GF-D8 (cell line): ENCODE data around the gene HTT-AS.

ENCODE experiments used
- DNase-seq: peaks from one replicate; lab custom pipeline; 2025; lab: John Stamatoyannopoulos, UW

HTT-AS gene

GRCh38 chr4:3030566-3031356 is 43.6 kb downstream of the HTT-AS start:
- no peak for DNase-seq

- no peak for DNase-seq
These were observed 44.9 kb downstream of the HTT-AS start for GRCh38 chr4:3029464-3029863.

- DNase-seq, result no peak
These were observed 47.8 kb downstream of the HTT-AS start for GRCh38 chr4:3026540-3026939.

GRCh38 chr4:3025881-3026280 is 48.5 kb downstream of the HTT-AS start:
- no peak for DNase-seq

- DNase-seq, result no peak
These were observed 51.7 kb downstream of the HTT-AS start for GRCh38 chr4:3022651-3023050.

- no peak for DNase-seq
These were observed 52.2 kb downstream of the HTT-AS start for GRCh38 chr4:3022112-3022511.

DNA sequence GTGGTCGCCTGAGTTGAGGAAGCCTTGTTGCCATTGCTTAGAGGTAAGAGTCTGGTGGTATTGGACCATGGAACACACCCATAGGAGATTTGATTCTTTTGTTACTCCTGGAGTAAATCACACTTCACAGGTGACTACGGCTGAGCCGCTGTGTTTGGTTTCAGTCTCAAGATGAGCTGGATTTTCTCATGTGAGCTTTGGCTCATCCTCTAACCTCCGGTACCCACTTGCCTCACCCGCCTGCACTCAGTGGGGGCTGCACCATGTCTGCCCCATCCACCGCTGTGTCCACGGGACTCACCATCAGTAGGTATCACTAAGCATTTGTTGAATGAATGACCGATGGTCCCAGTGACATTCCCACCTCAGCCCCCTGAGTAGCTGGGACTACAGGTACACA is 52.7 kb downstream of the HTT-AS start:
- no peak for DNase-seq

- no peak for DNase-seq
These were observed 53.2 kb downstream of the HTT-AS start for GRCh38 chr4:3021127-3021526.

GRCh38 chr4:3019145-3019846 is 55.0 kb downstream of the HTT-AS start:
- DNase-seq, result no peak

GRCh38 chr4:3017504-3017903 is 56.8 kb downstream of the HTT-AS start:
- DNase-seq, result no peak

DNA sequence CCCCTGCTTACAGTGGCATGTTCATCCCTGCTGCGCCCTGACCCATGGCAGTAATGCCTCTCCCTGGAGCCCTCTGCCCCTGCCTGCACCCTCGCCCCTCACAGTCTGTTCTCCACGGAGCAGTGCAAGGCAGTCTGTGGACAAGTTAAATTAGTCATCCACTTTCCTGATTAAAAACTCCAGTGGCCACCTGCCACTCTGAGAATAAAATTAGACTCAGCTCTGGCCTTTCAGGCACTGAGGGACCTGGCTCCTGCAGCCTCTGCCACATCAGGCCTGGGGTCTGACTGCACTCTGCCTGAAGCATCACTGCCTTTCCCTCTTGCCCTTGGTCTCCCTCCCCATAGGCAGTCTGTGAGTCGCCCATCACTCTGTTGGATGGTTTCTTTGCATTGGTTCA is 57.4 kb downstream of the HTT-AS start:
- DNase-seq, result no peak

DNA sequence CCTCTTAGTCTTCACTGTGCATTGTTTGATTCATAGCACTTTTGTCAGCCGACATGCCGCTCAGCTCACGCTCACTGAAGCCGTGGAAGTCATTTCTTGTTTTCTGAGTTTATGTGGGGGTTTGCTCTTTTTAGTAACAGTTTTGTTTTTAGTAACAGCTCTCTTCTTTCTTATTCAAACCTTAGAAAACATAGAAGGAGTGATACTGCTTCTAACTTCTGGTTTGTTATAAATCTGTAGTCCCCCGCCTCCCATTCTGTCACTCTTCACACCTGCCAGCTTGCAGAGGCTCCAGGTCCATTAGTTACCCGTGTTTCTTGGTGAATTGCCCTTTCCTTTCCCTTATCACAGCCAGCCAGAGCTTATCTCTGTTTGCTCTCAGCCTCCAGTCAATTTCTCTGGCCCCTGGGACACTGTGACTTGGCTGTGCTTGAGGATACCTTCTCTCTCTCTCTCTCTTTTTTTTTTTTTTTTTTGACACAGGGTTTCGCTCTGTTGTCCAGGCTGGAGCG is 60.4 kb downstream of the HTT-AS start:
- no peak for DNase-seq
